Right lobe of liver (tissue), 6 donors: ENCODE measurements around the gene TICAM2. TPM values are rescaled to one million over a fixed set of nuclear protein-coding genes. Genes with fewer than 3 reads are reported as not detected.
"Not testable (repeated sequence)": the region's sequence is repeated elsewhere in the genome, so short reads cannot be mapped to it uniquely, and the experiment has no call there.

Source experiments
- ATAC-seq, 4 donors: fragments of 200-7000 bp; cut with Tn5 transposase; one replicate each; pipeline ENCODE4 v1.9.1; 2020; ENCODE audit warnings: mild to moderate bottlenecking in 4 of 4, moderate library complexity in 4 of 4
- DNase-seq, 3 donors: peaks; one replicate each; pipeline ENCODE4 v3.0.0-alpha.2; 2020
- H3K27ac ChIP-seq, 3 donors: fragments of 200-600 bp; one replicate each; pipeline ENCODE4 v1.8.0; 2022
- H3K27me3 ChIP-seq, 2 donors: fragments of 200-600 bp; one replicate each; pipeline ENCODE4 v1.8.0; 2022
- H3K36me3 ChIP-seq, 4 donors: fragments of 200-600 bp; sonication (generic) in 1 of 4; one replicate each; pipeline versions ENCODE4 v1.5.1 to v1.8.0; 2017 to 2022; ENCODE audit warnings: control low read depth in 1 of 4
- H3K4me1 ChIP-seq, 4 donors: fragments of 200-600 bp; sonication (generic) in 1 of 4; one replicate each; pipeline versions ENCODE4 v1.5.1 to v1.8.0; 2017 to 2022; ENCODE audit warnings: control low read depth in 1 of 4
- H3K4me3 ChIP-seq, 3 donors: fragments of 200-600 bp; one replicate each; pipeline ENCODE4 v1.8.0; 2022
- H3K9me3 ChIP-seq, 4 donors: fragments of 200-600 bp; sonication (generic) in 1 of 4; one replicate each; pipeline versions ENCODE4 v1.5.1 to v1.8.0; 2017 to 2022; ENCODE audit warnings: control low read depth in 1 of 4
- POLR2A ChIP-seq: fragments of 450-650 bp; IDR thresholded peaks from one replicate; pipeline ENCODE4 v1.6.1; 2017; ENCODE audit warnings: antibody characterized with exemption, mild to moderate bottlenecking
- WGBS: methylation state at CpG from one replicate; pipeline ENCODE4 v1.1.6; 2018; ENCODE audit warnings: low coverage, low lambda C conversion rate; ENCODE audit not compliant: insufficient coverage; ENCODE audit errors: missing lambda C conversion rate; 5-methylcytosine and 5-hydroxymethylcytosine counted together
- intact Hi-C, 2 donors: fragments of 100-400 bp; cut with DNase I; formaldehyde crosslinking; loops; one replicate each; pipeline versions ENCODE4 v1.11.2 to v1.14.1; 2022
- long read RNA-seq: library from polyadenylated mRNA; unstranded; transcript quantifications from one replicate; pipeline ENCODE4 v2.0.0, GENCODE V29; 2019
- total RNA-seq, 6 experiments: library from RNA; depleted of rRNA in 2 of 6; stranded (reverse); fragments of >200 nt in 2 of 6; fragmentation: NEBNext Ultra II Directional in 3 of 6; extraction: Animal tissue kit (Norgen Biotek cat#: 25700) in 3 of 6; gene quantifications; one replicate each; pipeline versions ENCODE4 v1.1.0 to v1.2.4, GENCODE V29; 2016 to 2023
- TF ChIP-seq, protein P1 (sequence below), 4 donors: fragments of 200-600 bp in 3 of 4; fragments of 450-650 bp in 1 of 4; IDR thresholded peaks; one replicate each; pipeline versions ENCODE4 v1.5.1 to v1.8.0; 2016 to 2022; ENCODE audit warnings: antibody characterized with exemption in 4 of 4, mild to moderate bottlenecking in 2 of 4
- donor health status: DM: no; HTN: yes; CAD: no.
- donor health status: DM: no; HTN: no; CAD: no.
- donor health status: DM: no; HTN: no; CAD: no.
- donor health status: DM: no; HTN: yes; CAD: no.
- donor health status: DM: no; HTN: yes; CAD: no.

Gene TICAM2, protein sequence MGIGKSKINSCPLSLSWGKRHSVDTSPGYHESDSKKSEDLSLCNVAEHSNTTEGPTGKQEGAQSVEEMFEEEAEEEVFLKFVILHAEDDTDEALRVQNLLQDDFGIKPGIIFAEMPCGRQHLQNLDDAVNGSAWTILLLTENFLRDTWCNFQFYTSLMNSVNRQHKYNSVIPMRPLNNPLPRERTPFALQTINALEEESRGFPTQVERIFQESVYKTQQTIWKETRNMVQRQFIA
- total RNA-seq = 1 to 10 TPM in 4 of 6 experiments, under 1 TPM in 2; 0.31 to 2.3 (median 2.1) TPM
- long read RNA-seq = 0 reads

DNA sequence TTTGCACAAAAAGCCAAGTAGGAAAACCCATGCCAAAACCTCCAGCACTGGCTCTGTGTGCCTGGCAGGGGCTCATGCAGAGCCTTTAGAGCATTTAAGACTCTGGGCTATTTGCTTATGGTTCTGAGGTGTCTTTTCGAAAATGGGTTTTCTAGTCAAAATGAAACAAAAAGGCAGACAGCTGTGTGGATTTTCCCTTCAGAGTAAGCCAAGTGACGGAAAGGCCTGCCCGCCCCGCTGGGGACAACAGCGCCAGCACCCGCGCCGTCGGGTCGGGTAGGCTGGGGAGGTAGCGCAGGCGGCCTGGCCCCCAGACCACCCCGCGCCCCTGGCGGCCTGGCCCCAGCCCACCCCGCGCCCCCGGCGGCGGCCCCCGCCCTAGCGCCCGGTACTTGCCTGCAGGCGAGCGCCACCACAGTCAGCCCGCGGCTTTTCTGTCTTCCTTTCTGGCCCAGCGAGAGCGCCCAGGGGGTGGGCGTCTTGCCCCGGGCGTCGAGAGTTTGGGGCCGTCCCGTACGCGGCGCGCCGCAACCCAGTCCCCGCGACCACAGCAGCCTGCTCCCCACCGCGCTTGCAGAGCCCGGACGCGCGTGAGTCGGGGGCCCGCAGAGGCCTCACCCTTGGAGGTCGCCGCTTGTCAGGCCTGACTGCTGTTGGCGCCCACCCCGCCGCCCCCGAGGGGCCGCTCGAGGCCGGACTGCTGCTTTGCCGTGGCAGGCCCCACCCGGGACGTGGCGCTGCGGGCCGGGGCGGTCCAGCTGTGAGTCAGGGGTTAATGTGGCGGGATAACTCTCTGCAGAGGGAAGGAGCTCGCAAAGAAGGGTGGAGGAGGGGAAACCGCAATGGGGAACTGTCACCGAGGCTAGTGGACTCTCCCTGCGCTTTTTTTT is at the start of gene TICAM2:
Gene TICAM2 (minus strand): TSS at position 779 of the 890 bp plus-strand sequence. CDS start 21,223 bp downstream, outside the sequence.
- Histone ChIP-seq H3K4me3 (peak within 1 kb of the TSS; percentile 67 to 84 (median 76)), H3K27me3 (no peaks in the 10 kb centered on the region), H3K36me3 (no peaks in the 10 kb centered on the region), H3K9me3 (no peaks in the 10 kb centered on the region), H3K27ac (peak within 1 kb of the TSS; percentile 89 to 96 (median 94)), H3K4me1 (peaks cover 0 to 11% (median 0%) of the 10 kb centered on the region in 4 donors)
- intact Hi-C loops = no loop called here
- DNase-seq = peak; percentile 76 to 83 (median 81)
- ATAC-seq = peak; percentile 85 to 90 (median 88)
- 0% methylated on average over 10 of the region's 71 CpGs for WGBS
- TF ChIP-seq, protein P1, sequence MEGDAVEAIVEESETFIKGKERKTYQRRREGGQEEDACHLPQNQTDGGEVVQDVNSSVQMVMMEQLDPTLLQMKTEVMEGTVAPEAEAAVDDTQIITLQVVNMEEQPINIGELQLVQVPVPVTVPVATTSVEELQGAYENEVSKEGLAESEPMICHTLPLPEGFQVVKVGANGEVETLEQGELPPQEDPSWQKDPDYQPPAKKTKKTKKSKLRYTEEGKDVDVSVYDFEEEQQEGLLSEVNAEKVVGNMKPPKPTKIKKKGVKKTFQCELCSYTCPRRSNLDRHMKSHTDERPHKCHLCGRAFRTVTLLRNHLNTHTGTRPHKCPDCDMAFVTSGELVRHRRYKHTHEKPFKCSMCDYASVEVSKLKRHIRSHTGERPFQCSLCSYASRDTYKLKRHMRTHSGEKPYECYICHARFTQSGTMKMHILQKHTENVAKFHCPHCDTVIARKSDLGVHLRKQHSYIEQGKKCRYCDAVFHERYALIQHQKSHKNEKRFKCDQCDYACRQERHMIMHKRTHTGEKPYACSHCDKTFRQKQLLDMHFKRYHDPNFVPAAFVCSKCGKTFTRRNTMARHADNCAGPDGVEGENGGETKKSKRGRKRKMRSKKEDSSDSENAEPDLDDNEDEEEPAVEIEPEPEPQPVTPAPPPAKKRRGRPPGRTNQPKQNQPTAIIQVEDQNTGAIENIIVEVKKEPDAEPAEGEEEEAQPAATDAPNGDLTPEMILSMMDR (IDR thresholded peaks at IDR 0.05) = peak; percentile 11 to 36 (median 28)
- TF ChIP-seq POLR2A = no peak

DNA sequence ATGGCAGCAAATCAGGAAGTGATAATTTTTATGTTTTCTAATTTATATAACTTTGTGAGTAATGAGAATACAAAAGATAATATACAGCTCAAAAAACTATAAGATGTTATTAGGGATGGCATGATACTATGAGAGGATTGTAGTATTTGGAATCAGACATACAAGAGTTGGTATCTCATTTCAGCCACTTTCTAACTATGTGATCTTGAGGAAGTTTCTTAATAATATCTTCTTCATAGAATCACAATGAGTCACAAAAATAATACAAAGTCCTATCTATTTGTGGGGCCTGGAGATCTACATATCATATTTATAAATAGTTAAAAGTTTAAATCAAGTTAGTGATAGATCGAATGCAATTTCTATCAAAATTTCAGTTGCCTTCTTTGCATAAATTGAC is 47.3 kb upstream of the TICAM2 start:
- H3K27ac ChIP-seq = no peak overlapping the region
- DNase-seq = no peak
- no peaks in the 10 kb centered on the region for H3K27me3 ChIP-seq
- TF ChIP-seq, protein P1 (IDR thresholded peaks at IDR 0.05) = no peak
- TF ChIP-seq POLR2A = no peak
- H3K4me3 ChIP-seq = no peak overlapping the region
- H3K9me3 ChIP-seq = no peaks in the 10 kb centered on the region
- ATAC-seq = no peak
- 87% methylated on average over 1 of the region's 1 CpG for WGBS
- H3K36me3 ChIP-seq = no peaks in the 10 kb centered on the region
- intact Hi-C loops = no loop called here
- H3K4me1 ChIP-seq = peaks cover 0 to 11% (median 3%) of the 10 kb centered on the region in 4 donors

DNA sequence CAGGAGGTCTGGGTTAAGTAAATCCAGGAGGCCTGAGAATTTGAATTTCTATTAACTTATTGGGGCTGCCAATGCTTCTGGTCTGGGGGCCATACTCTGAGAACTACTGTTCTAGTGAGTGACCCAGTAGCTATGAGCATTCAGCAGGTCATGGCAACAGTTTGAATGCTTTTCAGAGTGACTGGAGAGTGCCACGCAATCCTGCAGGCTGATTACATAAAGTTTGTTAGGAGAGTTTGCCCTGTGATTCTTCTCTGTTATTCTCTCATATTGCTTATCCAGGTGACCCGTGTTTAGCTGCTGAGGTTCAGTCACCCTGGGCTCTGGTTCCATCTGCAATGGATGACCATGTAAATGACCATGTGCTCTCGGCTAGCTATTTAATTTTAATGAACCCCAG is 45.8 kb upstream of the TICAM2 start:
- no peak for TF ChIP-seq POLR2A
- TF ChIP-seq, protein P1 (IDR thresholded peaks at IDR 0.05) = no peak
- peak overlapping the region in 2 of 3 donors; percentile 64 for H3K27ac ChIP-seq

DNA sequence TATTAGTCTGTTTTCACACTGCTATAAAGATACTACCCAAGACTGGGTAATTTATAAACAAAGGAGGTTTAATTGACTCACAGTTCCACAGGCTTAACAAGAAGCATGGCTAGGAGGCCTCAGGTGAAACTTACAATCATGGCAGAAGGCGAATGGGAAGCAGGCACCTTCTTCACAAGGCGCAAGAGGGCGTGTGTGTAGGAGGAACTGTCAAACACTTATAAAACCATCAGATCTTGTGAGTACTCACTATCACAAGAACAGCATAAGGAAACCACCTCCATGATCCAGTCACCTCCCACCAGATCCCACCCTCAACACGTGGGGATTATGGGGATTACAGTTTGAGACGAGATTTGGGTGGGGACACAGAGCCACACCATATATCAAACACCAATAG is 43.1 kb upstream of the TICAM2 start:
- H3K4me1 ChIP-seq = peaks cover 0 to 16% (median 3%) of the 10 kb centered on the region in 4 donors
- H3K36me3 ChIP-seq, H3K4me3 ChIP-seq, ATAC-seq, DNase-seq, H3K27me3 ChIP-seq, H3K27ac ChIP-seq, H3K9me3 ChIP-seq, intact Hi-C loops: not testable (repeated sequence)
- 83% methylated on average over 2 of the region's 5 CpGs for WGBS

More for the DNA sequence above, 45.8 kb upstream of the TICAM2 start:
- H3K9me3 ChIP-seq = no peaks in the 10 kb centered on the region
- no peak overlapping the region for H3K4me3 ChIP-seq
- ATAC-seq = peak; percentile 92 to 96 (median 95)
- H3K36me3 ChIP-seq = no peaks in the 10 kb centered on the region
- no peaks in the 10 kb centered on the region for H3K27me3 ChIP-seq
- H3K4me1 ChIP-seq = peaks cover 0 to 15% (median 3%) of the 10 kb centered on the region in 4 donors
- intact Hi-C loops = no loop called here
- WGBS = 15% methylated on average over 3 of the region's 3 CpGs
- DNase-seq = peak in 1 of 3 donors; percentile 60
